ENCODE measurements around the gene AUP1.

Gene AUP1

DNA sequence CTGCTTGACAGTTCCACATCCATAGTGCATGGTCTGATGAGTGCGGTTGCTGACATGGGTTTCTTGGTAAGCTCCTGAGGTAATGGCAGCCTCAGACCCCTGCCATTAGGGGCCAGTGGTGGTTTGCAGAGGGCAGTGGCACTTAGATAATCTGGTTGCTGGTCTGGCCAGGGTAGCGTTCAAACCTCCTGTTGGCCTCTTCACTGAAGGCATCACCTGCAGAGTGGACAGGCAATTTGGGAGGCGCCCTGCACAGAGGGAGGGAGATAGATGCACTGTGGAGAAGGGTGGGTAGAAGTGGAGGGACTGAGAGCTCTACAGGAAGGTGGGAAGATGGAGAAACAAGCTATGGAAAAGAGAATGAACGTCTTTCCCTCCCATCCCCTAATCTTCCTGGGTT, 4.0 kb upstream of the AUP1 start:
- DNase-seq, result no peak

DNA sequence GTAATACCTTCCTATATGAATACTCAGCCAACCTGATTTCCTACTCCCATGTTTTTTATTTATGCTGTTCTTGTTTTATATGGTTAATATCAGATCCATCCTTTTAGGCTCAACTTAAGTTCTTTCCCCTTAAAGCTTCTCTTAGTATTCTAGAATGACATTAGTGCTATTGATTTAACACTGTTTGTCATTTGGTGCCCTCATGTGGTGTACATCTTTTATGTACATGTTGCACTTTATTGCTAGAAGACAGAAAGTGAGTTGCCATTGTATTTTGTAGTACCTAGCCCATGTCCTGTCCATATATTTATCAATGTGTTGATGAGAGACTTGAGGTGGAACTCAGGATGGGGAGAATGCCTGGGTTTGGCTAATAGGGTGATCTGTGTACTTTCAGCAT, 2.7 kb upstream of the AUP1 start:
- DNase-seq, result no peak

- DNase-seq, result no peak
Observed at GRCh38 chr2:74531666-74532065, 2.2 kb upstream of the AUP1 start.

DNA sequence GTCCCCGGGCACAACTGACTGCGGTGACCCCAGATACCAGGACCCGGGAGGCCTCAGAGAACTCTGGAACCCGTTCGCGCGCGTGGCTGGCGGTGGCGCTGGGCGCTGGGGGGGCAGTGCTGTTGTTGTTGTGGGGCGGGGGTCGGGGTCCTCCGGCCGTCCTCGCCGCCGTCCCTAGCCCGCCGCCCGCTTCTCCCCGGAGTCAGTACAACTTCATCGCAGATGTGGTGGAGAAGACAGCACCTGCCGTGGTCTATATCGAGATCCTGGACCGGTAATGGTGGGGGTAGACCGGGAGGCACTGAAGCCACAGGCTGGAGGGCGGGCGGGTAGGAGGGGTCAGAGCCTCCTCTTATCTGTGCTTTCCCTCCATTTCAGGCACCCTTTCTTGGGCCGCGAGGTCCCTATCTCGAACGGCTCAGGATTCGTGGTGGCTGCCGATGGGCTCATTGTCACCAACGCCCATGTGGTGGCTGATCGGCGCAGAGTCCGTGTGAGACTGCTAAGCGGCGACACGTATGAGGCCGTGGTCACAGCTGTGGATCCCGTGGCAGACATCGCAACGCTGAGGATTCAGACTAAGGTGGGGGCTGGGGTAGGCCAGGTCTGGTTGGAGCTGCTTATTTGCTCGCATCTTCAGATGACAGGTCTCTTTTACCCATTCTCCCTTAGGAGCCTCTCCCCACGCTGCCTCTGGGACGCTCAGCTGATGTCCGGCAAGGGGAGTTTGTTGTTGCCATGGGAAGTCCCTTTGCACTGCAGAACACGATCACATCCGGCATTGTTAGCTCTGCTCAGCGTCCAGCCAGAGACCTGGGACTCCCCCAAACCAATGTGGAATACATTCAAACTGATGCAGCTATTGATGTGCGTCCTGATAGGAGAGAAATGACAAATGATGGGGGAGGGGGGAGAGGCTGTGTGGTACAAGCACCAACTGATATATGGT, 1.0 kb upstream of the AUP1 start:
- DNase-seq, result peak; percentile 64

DNA sequence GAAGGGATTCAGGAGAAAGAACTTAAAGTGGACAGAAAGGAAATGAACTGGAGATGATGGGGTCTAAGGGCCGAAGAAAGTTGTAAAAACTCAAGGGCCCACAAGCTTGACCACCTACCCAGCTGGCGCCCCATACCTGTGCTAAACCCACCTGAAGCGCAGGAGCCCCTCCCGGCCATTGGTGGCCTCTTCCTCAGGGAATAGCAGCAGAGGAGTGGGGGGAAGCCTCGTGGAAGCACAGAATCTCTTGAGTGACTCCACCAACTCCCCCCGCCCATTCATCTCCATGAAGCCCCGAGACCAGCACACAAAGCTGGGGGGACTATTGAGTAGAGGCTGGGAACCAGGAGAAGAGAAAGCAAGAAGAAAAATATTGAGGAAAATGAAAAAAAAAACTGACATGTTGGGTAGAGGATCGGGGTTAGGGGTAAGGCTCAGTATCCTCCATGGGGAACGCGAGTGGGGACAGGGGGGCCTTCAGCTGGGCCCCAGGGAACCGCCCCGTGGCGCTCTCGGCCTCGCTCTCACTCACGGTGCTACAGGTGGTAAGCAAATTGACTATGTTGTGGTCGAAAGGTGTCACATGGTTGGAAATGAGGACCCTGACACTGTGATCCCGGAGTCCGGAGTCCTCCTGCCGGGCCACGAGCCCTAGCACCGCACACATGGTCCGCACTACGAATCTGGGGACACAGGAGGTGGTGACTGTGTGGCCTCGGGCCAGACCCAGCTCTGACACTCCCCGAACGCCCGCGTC, 728 bp downstream of the AUP1 start:
- DNase-seq, result no peak

GRCh38 chr2:74527741-74528140, 1.8 kb downstream of the AUP1 start:
- no peak for DNase-seq

DNA sequence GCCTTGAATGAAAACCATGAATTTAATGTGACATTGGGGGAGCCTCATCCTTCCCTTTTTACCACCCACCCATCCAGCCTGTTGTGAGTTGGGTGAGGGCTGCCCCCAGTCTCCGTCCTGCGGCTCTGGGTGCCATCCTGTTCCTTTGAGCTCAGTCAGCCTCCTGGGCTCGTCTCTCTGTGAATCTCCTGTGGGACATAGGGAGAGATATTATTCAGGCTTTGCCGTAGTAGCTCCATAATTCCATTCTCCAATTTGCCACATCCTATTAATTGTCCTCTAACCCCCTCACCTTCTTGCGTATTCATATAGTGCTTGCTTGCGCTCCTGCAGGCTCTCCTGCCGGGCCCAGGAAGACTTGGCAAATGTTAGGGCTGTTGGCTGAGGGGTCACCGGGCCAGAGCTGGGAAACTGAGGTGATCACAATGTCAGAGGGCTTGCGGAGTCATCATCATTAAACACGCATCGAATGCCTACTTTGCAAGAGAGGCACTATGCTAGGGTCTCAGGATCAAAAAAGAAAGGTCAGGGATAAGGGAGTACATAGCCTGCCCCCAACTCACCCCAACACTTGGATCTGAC, 2.8 kb downstream of the AUP1 start:
- DNase-seq, result no peak

GRCh38 chr2:74525717-74526648, 3.5 kb downstream of the AUP1 start, which contains the start of gene DQX1:
TSS of gene DQX1 (minus strand) at chr2:74526231. CDS start at chr2:74525729, 502 bp downstream.
- DNase-seq, result no peak

DNA sequence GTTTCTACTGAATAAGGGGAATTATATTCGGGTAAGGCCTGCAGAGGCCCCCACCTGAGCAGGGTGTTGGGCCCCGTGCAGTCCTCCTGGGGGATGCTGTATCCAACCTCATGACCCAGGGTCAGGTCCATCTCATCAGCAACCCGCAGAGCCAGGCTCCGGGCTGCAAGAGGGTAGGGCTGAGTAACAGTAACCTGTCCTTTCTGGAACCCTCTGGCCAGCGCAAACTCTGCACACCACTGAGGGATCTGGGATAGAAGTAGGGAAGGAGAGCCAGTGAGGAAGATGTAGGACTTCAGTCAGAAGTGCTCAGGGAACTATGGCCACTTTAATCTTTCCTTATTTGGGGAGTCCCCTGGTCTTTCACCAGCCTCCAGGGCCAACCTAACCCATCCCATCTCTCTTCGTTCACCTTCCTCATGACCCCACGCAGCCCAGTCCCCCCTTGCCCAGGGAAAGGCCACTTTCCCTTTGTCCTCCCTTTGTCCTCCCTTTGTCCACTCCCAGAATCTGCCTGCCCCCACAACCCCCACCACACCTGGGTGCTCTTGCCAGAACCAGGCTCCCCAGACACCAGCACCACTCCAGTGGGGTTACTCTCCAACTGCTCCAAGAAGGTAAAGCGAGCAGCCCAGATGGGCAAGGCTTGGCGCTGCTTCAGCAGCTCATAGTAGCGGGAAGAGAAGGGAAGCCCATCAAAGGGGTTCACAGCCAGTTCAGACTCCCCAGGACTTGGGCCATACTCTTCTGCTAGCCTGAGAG, 4.4 kb downstream of the AUP1 start:
- no peak for DNase-seq

DNA sequence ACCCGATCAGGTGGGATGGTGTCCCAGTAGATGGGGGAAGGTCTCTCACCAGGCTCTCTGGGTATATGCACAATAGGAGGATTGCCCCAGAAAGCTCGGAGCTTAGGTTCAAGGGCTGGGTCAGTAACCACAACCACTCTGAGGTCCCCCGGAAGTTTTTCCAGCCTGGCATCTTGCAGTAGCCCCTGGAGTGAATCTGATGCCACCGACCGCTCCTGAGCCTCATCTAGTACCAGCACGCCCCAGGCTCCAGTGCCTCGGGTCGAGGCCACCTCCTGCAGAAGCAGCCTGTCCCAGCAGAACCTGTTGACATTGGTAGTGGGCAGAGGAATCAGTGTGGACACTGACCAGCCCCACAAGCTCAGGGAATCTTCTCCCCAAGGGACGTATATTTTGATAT, 5.5 kb downstream of the AUP1 start:
- DNase-seq, result no peak

DNA sequence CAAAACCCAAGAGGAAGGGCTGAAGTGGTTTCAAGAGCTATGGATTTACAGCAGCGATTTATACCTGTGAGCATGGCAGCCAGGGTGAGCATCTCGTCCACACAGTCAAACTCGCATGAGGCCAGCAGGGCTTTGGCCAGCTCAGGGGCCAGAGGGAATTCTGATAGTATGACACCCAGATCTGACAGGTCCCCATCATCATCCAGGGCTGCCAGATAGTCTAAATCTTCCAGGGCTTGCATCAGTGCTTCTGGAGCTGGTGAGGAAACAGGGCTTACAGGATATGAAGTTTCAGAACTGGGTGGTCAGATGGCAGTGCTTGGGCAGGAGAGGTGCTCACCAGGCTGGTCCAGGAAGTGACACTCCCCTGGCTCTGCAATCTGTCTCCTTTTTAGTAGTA, 7.0 kb downstream of the AUP1 start:
- no peak for DNase-seq

- no peak for DNase-seq
Observed at GRCh38 chr2:74516650-74517049, 12.9 kb downstream of the AUP1 start.

- DNase-seq, result no peak
Observed at GRCh38 chr2:74515981-74516633, 13.4 kb downstream of the AUP1 start.

DNA sequence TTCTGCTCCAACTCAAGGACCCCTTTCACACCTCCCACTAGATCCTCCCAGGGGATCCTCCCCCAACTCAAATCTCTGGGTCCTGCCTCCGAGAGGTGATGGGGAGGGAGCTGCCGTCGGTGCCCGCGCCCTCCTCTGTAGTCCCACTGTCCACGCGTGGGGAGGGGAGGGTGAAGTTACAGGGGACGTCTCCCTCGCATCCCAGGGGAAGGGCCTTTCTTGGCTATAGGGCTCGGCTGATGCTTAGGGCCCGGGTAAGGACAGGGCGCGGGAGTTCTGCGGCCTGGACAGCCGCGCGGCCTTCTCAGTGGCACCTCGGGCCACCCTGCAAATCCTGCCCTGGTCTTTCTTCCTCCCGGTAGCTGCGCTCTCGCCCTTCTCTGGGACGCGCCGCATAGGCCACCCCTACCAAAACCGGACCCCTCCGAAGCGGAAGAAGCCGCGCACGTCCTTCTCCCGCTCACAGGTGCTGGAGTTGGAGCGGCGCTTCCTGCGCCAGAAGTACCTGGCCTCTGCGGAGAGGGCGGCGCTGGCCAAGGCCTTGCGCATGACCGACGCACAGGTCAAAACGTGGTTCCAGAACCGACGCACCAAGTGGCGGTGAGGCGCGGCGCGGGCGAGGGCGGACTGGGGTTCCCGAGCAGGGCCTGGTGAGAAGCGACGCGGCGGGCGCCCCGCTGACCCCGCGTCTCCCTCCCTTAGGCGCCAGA, 14.1 kb downstream of the AUP1 start:
- no peak for DNase-seq

DNA sequence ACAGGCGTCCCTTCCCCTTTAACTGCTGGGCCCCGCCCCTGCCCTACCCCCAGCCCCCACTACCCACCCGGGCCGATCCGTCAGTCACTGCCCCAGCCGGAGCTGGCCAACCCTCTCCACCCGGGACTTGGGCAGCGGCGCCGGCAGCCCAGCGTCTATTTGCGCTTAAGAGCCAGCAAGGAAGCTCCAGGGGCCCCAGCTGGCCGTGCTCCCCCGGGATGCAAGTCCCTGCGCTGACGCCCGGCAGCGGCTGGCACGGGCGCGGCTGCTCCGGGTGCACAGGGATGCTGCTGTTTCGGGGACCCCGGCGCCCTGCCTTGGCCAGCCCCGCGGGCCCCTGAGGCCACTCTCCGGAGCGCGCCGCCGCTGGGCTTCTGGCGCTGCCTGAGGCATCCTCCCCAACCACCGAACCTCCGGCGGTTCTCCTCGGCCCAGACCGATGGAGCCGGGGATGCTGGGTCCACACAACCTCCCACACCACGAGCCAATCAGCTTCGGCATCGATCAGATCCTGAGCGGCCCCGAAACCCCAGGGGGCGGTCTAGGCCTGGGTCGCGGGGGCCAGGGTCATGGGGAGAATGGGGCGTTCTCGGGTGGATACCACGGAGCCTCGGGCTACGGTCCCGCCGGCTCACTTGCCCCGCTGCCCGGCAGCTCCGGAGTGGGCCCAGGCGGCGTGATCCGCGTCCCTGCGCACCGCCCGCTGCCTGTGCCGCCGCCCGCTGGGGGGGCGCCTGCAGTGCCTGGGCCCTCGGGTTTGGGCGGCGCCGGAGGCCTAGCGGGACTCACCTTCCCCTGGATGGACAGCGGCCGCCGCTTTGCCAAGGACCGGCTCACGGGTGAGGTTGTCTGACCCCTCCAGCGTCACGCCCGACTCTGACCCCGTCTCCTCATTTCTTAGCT, 14.9 kb downstream of the AUP1 start, which contains the start of gene TLX2:
TSS of gene TLX2 (plus strand) at position 83 of the 903 bp plus-strand sequence. CDS start at position 440, 357 bp downstream.
- no peak for DNase-seq

GRCh38 chr2:74513605-74514367, 15.7 kb downstream of the AUP1 start:
- no peak for DNase-seq

GRCh38 chr2:74512744-74513604, 16.5 kb downstream of the AUP1 start:
- no peak for DNase-seq

Measured in NK-92 treated with Interleukin-12 subunit alpha and Interleukin-12 subunit beta, amount 100 ng/mL, for 24 hours (cell line).